ENCODE results near the gene LRP5.

DNA sequence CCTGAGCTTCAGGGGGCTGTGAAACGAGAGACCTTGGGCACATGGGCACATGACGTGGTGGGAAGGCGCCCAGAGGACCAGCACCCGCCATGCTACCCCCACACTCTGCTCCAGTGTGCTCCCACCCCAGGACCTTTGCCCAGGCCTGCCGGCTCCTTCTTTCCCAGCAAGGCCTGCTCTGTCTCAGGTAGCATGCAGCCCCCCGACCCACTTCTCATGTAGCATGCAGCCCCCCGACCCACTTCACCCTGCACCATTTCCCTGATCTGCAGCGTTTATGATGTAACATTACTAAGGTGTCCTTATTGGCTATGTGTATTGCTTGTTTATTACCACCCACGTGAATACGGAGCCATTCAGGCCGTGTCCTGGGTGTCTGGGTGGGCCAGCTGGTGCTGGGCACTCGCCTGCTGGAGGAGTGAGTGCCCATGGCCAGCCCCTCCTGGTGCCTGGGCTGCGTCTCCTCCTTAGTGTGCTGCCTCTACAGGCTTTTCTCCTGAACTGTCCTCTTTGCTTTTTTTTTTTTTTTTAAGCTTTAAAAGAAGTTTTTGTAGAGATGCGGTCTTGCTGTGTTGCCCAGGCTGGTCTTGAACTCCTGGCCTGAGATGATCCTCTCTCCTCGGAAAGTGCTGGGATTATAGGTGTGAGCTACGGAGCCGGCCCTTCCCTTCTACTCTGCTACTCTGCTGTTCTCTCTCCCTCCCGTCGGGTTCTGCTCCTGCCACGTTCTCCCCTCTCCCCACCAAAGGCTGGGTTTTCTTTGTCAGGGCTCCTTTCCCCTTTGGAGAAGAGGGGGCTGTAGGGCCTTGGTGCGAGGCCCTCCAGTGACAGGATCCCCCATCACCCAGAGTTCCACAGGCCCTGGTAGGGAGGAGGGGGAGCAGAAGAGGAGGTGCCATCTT, 29.4 kb downstream of the LRP5 start:
- TF ChIP-seq GATA2 (IDR thresholded peaks at IDR 0.05; ENCODE audit: low read depth, low read length), result no peak
- no peak for TF ChIP-seq GATA3 (IDR thresholded peaks at IDR 0.05; ENCODE audit: low read depth, low read length)

All from SH-SY5Y (cell line).